GDM1 (cell line): ENCODE measurements around the gene COL4A2.

Experiments used
- DNase-seq: peaks from one replicate; lab custom pipeline; 2025; lab: John Stamatoyannopoulos, UW

Gene COL4A2

GRCh38 chr13:110402299-110403069 lies 95.4 kb downstream of the COL4A2 start:
- DNase-seq: no peak

GRCh38 chr13:110403315-110403714 lies 96.2 kb downstream of the COL4A2 start:
- DNase-seq: no peak

- DNase-seq: no peak
These were observed 96.6 kb downstream of the COL4A2 start for GRCh38 chr13:110403721-110404120.

- DNase-seq: no peak
These were observed 97.2 kb downstream of the COL4A2 start for GRCh38 chr13:110404321-110404720.

GRCh38 chr13:110405597-110406450 lies 98.7 kb downstream of the COL4A2 start:
- DNase-seq: no peak

GRCh38 chr13:110407021-110407420 lies 99.9 kb downstream of the COL4A2 start:
- no peak for DNase-seq

- DNase-seq: no peak
These were observed 100.4 kb downstream of the COL4A2 start for GRCh38 chr13:110407531-110407930.

DNA sequence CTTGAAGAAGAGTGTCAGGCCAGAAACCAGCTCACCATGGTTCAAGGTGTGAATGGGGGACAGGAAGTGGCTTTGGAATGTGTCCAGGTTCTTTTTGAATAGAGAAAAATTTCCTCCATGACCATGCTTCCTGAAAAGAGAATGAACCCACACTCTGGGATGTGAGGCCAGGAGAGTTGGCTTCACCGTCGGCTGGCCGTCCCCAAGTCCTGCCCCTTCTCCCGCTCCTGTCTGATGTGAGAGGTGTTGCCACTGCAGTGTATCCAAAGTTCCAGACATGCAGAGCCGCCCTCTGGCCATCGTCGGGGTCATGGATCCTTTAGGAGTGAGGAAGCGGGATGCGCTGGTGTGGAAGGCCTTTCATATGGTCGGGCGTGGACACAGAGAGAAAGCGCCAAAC lies 101.2 kb downstream of the COL4A2 start:
- DNase-seq: no peak

DNA sequence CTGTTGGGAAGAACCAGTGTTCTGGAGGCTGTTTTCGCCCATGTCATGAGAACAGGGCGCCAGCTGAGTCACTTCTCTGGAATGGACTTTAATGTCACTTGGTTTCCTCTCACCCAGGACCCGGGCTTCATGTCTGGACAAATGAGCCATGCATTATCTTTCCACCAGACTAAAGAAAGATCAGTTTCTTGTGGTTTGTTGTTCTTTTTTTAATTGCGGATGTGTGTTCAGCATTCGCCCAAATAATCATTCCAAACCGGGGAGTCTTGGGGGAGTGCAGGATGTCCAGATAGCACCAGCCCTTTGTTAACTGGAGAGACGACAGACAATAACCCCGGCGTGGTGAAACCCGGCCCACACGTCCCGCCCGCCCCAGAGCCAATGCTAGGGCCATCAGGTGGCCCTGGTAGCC lies 102.5 kb downstream of the COL4A2 start:
- no peak for DNase-seq

- DNase-seq: no peak
These were observed 102.9 kb downstream of the COL4A2 start for GRCh38 chr13:110410000-110410399.

GRCh38 chr13:110410936-110411687 lies 104.0 kb downstream of the COL4A2 start:
- DNase-seq: no peak

DNA sequence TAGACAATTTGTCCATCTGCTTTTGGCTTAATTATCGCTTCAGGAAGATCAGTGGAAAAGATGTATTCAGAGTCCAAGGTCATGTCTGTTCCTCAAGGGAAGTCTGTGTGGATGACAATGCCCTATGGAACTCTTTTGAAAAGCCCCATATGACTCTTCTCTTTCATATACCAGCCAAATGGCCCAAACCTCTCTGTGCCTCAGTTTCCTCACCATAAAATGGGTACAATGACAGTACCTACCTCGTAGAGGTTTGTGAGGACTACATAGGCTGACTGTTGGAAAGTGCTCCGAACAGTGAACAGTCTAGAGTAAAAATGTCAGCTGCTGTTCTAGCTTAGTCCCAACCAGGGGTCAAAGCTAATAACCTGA lies 104.6 kb downstream of the COL4A2 start:
- no peak for DNase-seq

- DNase-seq: peak; percentile 59
These were observed 105.2 kb downstream of the COL4A2 start for GRCh38 chr13:110412132-110412914.

DNA sequence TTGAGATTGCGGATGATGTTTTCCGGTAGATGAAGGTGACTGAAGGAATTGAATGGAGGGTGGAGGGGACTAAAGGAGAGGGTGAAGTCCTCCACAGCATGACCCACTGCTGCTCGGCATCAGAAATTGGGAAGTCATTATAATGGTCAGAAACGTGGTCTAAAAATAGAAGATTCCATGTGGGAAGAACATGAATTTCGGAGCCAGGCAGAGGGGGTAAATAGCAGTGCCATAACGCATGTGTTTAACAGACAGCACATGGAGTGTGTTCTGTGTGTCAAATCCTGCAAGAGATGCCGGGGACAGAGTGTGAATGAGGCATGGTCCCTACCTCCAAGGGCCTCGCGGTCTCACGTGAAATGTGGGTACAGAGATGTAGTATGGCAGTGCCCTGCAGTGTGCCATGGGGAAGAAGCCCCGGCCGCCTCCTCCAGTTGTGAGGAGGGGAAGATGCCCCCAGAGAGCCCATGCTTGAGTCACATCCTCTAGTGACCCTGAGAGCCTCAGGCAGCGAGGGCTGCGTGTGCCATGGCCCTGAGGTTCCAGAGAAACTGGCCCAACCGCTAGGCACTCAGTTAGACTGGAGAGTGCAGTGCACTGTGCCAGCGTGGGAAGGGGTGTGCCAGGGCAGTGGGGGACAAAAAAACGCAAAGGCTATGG lies 106.1 kb downstream of the COL4A2 start:
- no peak for DNase-seq

DNA sequence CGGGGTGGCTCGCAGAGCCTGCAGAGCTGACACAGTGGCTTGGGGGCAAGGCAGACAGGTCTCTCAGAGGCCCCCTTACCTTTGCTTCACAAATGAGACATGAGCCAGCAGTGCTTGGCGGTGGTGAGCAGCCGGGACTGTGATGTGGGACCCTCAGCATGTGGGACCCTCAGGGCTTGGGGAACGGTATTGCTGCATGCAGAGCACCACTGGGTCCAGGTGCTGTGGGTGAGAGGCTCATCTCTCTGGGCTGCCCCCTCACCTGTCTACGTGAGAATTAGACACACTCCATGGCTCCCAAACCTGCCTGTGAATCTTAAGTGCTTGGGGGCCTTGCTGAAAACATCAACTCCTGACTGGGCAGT lies 106.6 kb downstream of the COL4A2 start:
- DNase-seq: no peak

DNA sequence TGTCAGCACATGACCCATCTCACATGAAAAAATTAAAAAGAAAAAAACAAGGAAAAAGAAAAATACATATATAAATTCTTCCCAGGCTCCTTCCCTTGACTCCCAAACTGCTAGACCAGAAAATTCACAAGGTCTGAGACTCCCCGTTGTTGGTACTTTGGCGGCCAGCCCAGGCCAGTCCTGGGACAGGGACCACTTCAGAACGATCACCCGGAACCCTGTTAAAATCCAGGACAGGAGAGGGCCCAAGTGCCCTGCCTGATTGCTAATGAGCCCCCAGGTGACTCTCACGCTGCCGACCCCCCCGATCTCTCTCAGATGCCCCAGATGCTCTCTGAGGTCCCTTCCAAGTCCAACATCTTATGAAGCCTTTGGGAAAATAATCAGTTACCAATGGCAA lies 107.2 kb downstream of the COL4A2 start:
- DNase-seq: no peak

- DNase-seq: no peak
These were observed 107.8 kb downstream of the COL4A2 start for GRCh38 chr13:110414931-110415330.

GRCh38 chr13:110415669-110416068 lies 108.6 kb downstream of the COL4A2 start:
- DNase-seq: no peak

DNA sequence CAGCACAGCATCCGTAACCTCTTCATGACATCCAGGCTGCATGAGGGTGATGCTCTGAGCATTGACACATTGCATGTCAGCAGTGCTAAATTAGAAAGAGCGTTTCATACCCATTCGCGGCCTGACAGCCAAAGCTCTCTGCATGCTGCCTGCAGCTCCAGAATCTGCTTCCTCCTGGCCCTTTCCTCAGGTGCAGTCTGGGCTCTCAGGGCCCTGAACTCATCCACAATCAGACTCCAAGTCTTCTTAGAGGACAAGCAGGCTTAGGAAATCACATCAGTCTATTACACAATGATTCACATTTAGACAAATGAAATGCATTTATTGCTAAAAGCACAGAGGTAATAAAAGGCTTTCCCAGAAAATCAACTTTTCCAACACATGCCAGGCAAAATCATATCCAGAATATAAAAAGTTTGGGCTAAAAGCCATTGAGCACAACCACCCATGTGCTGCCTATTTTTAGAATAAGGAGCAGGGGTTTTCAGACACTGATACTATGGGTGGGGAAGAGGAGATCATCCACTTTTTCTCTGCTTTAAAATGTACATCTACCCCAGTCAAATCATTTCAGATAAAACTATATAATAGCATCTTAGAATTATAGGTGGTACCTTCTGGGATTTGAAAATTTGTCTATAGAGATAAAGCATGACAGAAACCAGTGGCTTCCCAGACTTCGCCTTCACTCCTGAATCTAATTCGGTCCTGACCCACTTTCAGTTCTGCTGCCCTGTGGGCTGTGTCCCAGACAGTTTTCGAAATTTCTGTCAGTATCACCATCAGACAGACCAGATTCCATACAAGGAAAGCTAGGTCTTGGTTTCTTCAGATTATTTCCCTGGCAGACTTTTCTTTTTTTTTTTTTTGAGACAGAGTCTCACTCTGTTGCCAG lies 109.3 kb downstream of the COL4A2 start:
- DNase-seq: no peak

DNA sequence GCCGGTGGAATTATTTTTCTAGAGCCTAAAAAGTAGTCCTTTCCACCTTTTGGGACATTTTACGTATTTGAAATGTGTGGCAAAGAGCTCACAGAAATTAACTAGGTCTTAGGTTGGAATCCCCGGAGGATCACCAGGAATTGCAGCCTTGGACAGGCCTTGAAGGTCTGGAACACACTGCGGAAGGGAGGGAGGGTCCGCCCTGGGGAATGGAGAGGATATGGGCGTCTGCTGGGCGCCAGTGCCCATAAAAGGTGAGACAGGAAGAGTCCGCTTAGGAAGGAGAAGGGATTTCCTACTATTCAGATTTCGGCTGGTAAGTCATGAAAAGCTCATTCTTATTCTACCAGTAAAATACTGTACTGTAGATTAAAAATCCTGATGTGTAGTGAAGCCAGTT lies 111.9 kb downstream of the COL4A2 start:
- DNase-seq: no peak
